ENCODE data around the gene SUSD3. TPM values are rescaled to one million over a fixed set of nuclear protein-coding genes. Genes with fewer than 3 reads are reported as not detected.

Gene SUSD3
- total RNA-seq, 1 donor from 2014 or later = 1.3 TPM

- DNase-seq (ENCODE audit: low read depth) = no peak
- H3K4me3 ChIP-seq (ENCODE audit: low read depth, low read length) = no peak overlapping the region
- H3K36me3 ChIP-seq (ENCODE audit: control insufficient read depth, insufficient read depth, low read length) = peaks cover 1% of the 10 kb centered on the region
- no peaks in the 10 kb centered on the region for H3K27me3 ChIP-seq (ENCODE audit: control insufficient read depth, insufficient read depth, low read length)
- TF ChIP-seq CTCF (IDR thresholded peaks at IDR 0.05; ENCODE audit: insufficient read depth, low read length, poor library complexity, severe bottlenecking) = no peak
Measured at GRCh38 chr9:93112116-93112863, 53.8 kb downstream of the SUSD3 start.

GRCh38 chr9:93112864-93113389 lies 54.4 kb downstream of the SUSD3 start:
- Histone ChIP-seq H3K36me3 (ENCODE audit: control insufficient read depth, insufficient read depth, low read length) (peaks cover 1% of the 10 kb centered on the region), H3K27me3 (ENCODE audit: control insufficient read depth, insufficient read depth, low read length) (no peaks in the 10 kb centered on the region), H3K4me3 (ENCODE audit: low read depth, low read length) (no peak overlapping the region)
- no peak for DNase-seq (ENCODE audit: low read depth)
- TF ChIP-seq CTCF (IDR thresholded peaks at IDR 0.05; ENCODE audit: insufficient read depth, low read length, poor library complexity, severe bottlenecking) = no peak

- TF ChIP-seq CTCF (IDR thresholded peaks at IDR 0.05; ENCODE audit: insufficient read depth, low read length, poor library complexity, severe bottlenecking) = no peak
Measured at GRCh38 chr9:93114169-93114983, 55.9 kb downstream of the SUSD3 start.

GRCh38 chr9:93114984-93115335 lies 56.5 kb downstream of the SUSD3 start:
- Histone ChIP-seq H3K27me3 (ENCODE audit: control insufficient read depth, insufficient read depth, low read length) (no peaks in the 10 kb centered on the region), H3K4me3 (ENCODE audit: low read depth, low read length) (no peak overlapping the region), H3K36me3 (ENCODE audit: control insufficient read depth, insufficient read depth, low read length) (peaks cover 1% of the 10 kb centered on the region)
- TF ChIP-seq CTCF (IDR thresholded peaks at IDR 0.05; ENCODE audit: insufficient read depth, low read length, poor library complexity, severe bottlenecking) = no peak
- no peak for DNase-seq (ENCODE audit: low read depth)

More at GRCh38 chr9:93114169-93114983, 55.9 kb downstream of the SUSD3 start:
- no peak for DNase-seq (ENCODE audit: low read depth)
- H3K36me3 ChIP-seq (ENCODE audit: control insufficient read depth, insufficient read depth, low read length) = peaks cover 1% of the 10 kb centered on the region
- no peaks in the 10 kb centered on the region for H3K27me3 ChIP-seq (ENCODE audit: control insufficient read depth, insufficient read depth, low read length)
- H3K4me3 ChIP-seq (ENCODE audit: low read depth, low read length) = no peak overlapping the region

- no peak for TF ChIP-seq CTCF (IDR thresholded peaks at IDR 0.05; ENCODE audit: insufficient read depth, low read length, poor library complexity, severe bottlenecking)
Measured at GRCh38 chr9:93115486-93116071, 57.1 kb downstream of the SUSD3 start.

More at GRCh38 chr9:93115486-93116071, 57.1 kb downstream of the SUSD3 start:
- Histone ChIP-seq H3K4me3 (ENCODE audit: low read depth, low read length) (no peak overlapping the region), H3K36me3 (ENCODE audit: control insufficient read depth, insufficient read depth, low read length) (peaks cover 1% of the 10 kb centered on the region), H3K27me3 (ENCODE audit: control insufficient read depth, insufficient read depth, low read length) (no peaks in the 10 kb centered on the region)
- DNase-seq (ENCODE audit: low read depth) = no peak
